IMR-90 (cell line): ENCODE measurements around the gene KRTAP4-1. TPM values are rescaled to one million over a fixed set of nuclear protein-coding genes. Genes with fewer than 3 reads are reported as not detected.

ENCODE experiments used
- ATAC-seq: fragments of 200-7000 bp; cut with Tn5 transposase; 2 replicates; pipeline ENCODE4 v1.9.1; 2020; ENCODE audit warnings: low read depth, mild to moderate bottlenecking, moderate library complexity
- BruUV-seq: library from RNA; stranded (reverse); fragments of 400-500 nt; replicated peaks from 2 replicates; lab custom pipeline; 2021; lab: Mats Ljungman, UMichigan
- CTCF ChIA-PET: fragments of 300-600 bp; formaldehyde crosslinking; extraction: SDS; loops from one replicate; lab custom pipeline; 2021; ENCODE audit warnings: antibody characterized with exemption; lab: Yijun Ruan, JAX
- POLR2A ChIA-PET: fragments of 300-600 bp; sonication (Branson Sonifier 250); formaldehyde crosslinking; loops from one replicate; lab custom pipeline; 2022; ENCODE audit warnings: antibody characterized with exemption; ENCODE audit not compliant: unreplicated experiment; lab: Charles Lee
- DNase-seq: peaks from one replicate; pipeline ENCODE4 v3.0.0; 2013
- H2AFZ ChIP-seq: replicated peaks from 2 replicates; pipeline ENCODE3; 2013; ENCODE audit warnings: low read length, mild to moderate bottlenecking; ENCODE audit not compliant: poor library complexity
- H2AK5ac ChIP-seq: 2 replicates; pipeline ENCODE4 v1.6.1; 2013; ENCODE audit warnings: low read depth, low read length, inconsistent platforms
- H2AK9ac ChIP-seq: replicated peaks from 2 replicates; pipeline ENCODE3; 2013; ENCODE audit warnings: mild to moderate bottlenecking, low read depth, low read length, moderate library complexity; ENCODE audit not compliant: poor library complexity
- H2BK120ac ChIP-seq: 2 replicates; pipeline ENCODE4 v1.6.1; 2013; ENCODE audit warnings: low read depth, low read length, inconsistent platforms
- H2BK15ac ChIP-seq: 3 replicates; pipeline ENCODE4 v1.6.1; 2013; ENCODE audit warnings: low read depth, low read length, inconsistent platforms
- H2BK20ac ChIP-seq: 2 replicates; pipeline ENCODE4 v1.6.1; 2013; ENCODE audit warnings: low read depth, mild to moderate bottlenecking, inconsistent platforms, low read length, moderate library complexity
- H2BK5ac ChIP-seq: 2 replicates; pipeline ENCODE4 v1.6.1; 2013; ENCODE audit warnings: mild to moderate bottlenecking, low read depth, low read length, inconsistent platforms; ENCODE audit not compliant: poor library complexity, severe bottlenecking
- H3K14ac ChIP-seq: replicated peaks from 2 replicates; pipeline ENCODE4 v1.6.1; 2013; ENCODE audit warnings: low read depth, low read length, inconsistent platforms
- H3K18ac ChIP-seq: 2 replicates; pipeline ENCODE4 v1.6.1; 2013; ENCODE audit warnings: low read depth, low read length, control low read depth
- H3K23ac ChIP-seq: 2 replicates; pipeline ENCODE4 v1.6.1; 2013; ENCODE audit warnings: low read depth, low read length, inconsistent platforms
- H3K27ac ChIP-seq: 2 replicates; pipeline ENCODE4 v1.5.1; 2013; ENCODE audit warnings: mild to moderate bottlenecking, control low read depth, low read length; ENCODE audit not compliant: insufficient read depth
- H3K27me3 ChIP-seq: 2 replicates; pipeline ENCODE4 v1.6.1; 2013; ENCODE audit warnings: low read length; ENCODE audit not compliant: control insufficient read depth, insufficient read depth
- H3K36me3 ChIP-seq: 2 replicates; pipeline ENCODE4 v1.6.1; 2013; ENCODE audit warnings: low read length, mixed read lengths; ENCODE audit not compliant: control insufficient read depth, insufficient read depth
- H3K4ac ChIP-seq: 2 replicates; pipeline ENCODE4 v1.6.1; 2013; ENCODE audit warnings: low read depth, low read length, inconsistent platforms
- H3K4me1 ChIP-seq: 2 replicates; pipeline ENCODE4 v1.6.1; 2013; ENCODE audit warnings: low read length, mixed read lengths; ENCODE audit not compliant: control insufficient read depth, insufficient read depth
- H3K4me2 ChIP-seq: 2 replicates; pipeline ENCODE4 v1.6.1; 2013; ENCODE audit warnings: low read depth, mild to moderate bottlenecking, control low read depth, low read length, moderate library complexity
- H3K4me3 ChIP-seq: 2 replicates; pipeline ENCODE4 v1.5.1; 2013; ENCODE audit warnings: low read depth, mild to moderate bottlenecking, control low read depth, low read length, moderate library complexity; ENCODE audit not compliant: insufficient read depth
- H3K56ac ChIP-seq: 2 replicates; pipeline ENCODE4 v1.6.1; 2013; ENCODE audit warnings: low read length, inconsistent platforms; ENCODE audit not compliant: insufficient read depth; ENCODE audit errors: extremely low read depth
- H3K79me1 ChIP-seq, 2 experiments: 2 replicates each; pipeline ENCODE4 v1.6.1; 2013; ENCODE audit warnings: low read length in 2 of 2, inconsistent platforms in 1 of 2, low read depth in 1 of 2
- H3K9ac ChIP-seq: 2 replicates; pipeline ENCODE4 v1.6.1; 2013; ENCODE audit warnings: low read depth, low read length, control low read depth
- H3K9me1 ChIP-seq: 2 replicates; pipeline ENCODE4 v1.6.1; 2013; ENCODE audit warnings: low read length, inconsistent platforms; ENCODE audit not compliant: insufficient read depth
- H3K9me3 ChIP-seq: 2 replicates; pipeline ENCODE4 v1.6.1; 2013; ENCODE audit warnings: low read length; ENCODE audit not compliant: control insufficient read depth, insufficient read depth
- H4K20me1 ChIP-seq: 2 replicates; pipeline ENCODE4 v1.6.1; 2013; ENCODE audit warnings: low read length, inconsistent platforms; ENCODE audit not compliant: insufficient read depth
- H4K5ac ChIP-seq: 2 replicates; pipeline ENCODE4 v1.6.1; 2013; ENCODE audit warnings: mild to moderate bottlenecking, low read depth, low read length, control low read depth
- H4K8ac ChIP-seq, 2 experiments: 2 replicates each; pipeline ENCODE4 v1.6.1; 2013; ENCODE audit warnings: low read depth in 2 of 2, low read length in 2 of 2, control low read depth in 1 of 2, inconsistent platforms in 1 of 2
- H4K91ac ChIP-seq: 2 replicates; pipeline ENCODE4 v1.6.1; 2013; ENCODE audit warnings: low read depth, low read length, inconsistent platforms; ENCODE audit not compliant: insufficient read depth
- MAZ ChIP-seq: IDR thresholded peaks from 2 replicates; pipeline ENCODE4 v1.6.1; 2012; ENCODE audit warnings: low read depth, mild to moderate bottlenecking, low read length, improper control_type of control experiment, moderate library complexity, borderline replicate concordance
- WGBS, 2 experiments: methylation state at CpG; one replicate each; pipeline versions ENCODE4 v1.1.5 to v1.1.7; 2013; ENCODE audit warnings: missing lambda C conversion rate in 2 of 2; ENCODE audit not compliant: insufficient read length in 1 of 2; ENCODE audit errors: extremely low coverage in 2 of 2; 5-methylcytosine and 5-hydroxymethylcytosine counted together
- dilution Hi-C: fragments of 300-500 bp; cut with HindIII; formaldehyde crosslinking; loops from one replicate; pipeline ENCODE4 v1.14.3; 2018; ENCODE audit warnings: low sequenced_read_pairs; ENCODE audit not compliant: unreplicated experiment
- in situ Hi-C: fragments of 300-500 bp; cut with MboI; formaldehyde crosslinking; loops from 3 replicates; pipeline ENCODE4 v1.14.3; 2019; ENCODE audit warnings: low sequenced_read_pairs, inconsistent platforms, mixed read lengths
- intact Hi-C: fragments of 100-400 bp; cut with micrococcal nuclease; formaldehyde crosslinking; loops from 2 replicates; pipeline ENCODE4 v1.10.0; 2022
- polyA plus RNA-seq, 3 experiments: library from polyadenylated mRNA; depleted of rRNA; stranded (reverse); fragments of >200 nt; gene quantifications; 2 replicates each; pipeline ENCODE4 v1.2.3, GENCODE V29; 2012; ENCODE audit warnings: low replicate concordance in 1 of 3
- total RNA-seq: library from RNA; depleted of rRNA; stranded (reverse); fragments of >200 nt; gene quantifications from 2 replicates; pipeline ENCODE4 v1.2.3, GENCODE V29; 2012
- TF ChIP-seq, protein P1 (sequence below): fragments of 150-350 bp; IDR thresholded peaks from 2 replicates; pipeline ENCODE4 v1.6.1; 2017; ENCODE audit warnings: mild to moderate bottlenecking, antibody characterized with exemption, low read length, low read depth

Gene KRTAP4-1
- total and polyA plus RNA-seq, 2 of the 4 experiments (the other 2 are of a cell fraction) = not detected

DNA sequence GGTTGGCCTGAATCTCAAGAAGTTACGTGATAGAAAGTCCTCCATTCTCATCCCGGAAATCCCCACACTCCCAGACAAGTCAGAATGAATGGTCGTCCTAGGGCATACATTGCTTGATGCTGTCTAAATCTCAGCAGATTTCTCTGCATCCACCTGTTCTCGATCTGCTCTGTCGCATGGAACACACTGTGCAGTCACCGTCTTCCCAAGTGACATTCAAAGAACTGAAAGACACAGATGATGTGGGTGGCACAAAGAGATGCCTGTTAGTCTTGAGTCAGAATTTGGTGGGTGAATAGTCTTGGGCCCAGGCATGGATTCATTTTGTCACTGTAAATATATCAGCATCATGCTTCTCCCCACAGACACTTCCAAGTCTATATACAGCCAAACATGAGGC, 47.0 kb upstream of the KRTAP4-1 start:
- DNase-seq = no peak
- H4K8ac ChIP-seq = no peak overlapping the region
- no peak overlapping the region for H4K5ac ChIP-seq
- H2AK9ac ChIP-seq = no peak overlapping the region
- no peak overlapping the region for H2AFZ ChIP-seq
- H4K20me1 ChIP-seq = no peaks in the 10 kb centered on the region
- H4K91ac ChIP-seq = no peak overlapping the region
- no TSS peak for BruUV-seq
- no peaks in the 10 kb centered on the region for H3K9me3 ChIP-seq
- no peaks in the 10 kb centered on the region for H3K36me3 ChIP-seq
- intact Hi-C loops (no loop called here), dilution Hi-C loops (no loop called here), in situ Hi-C loops (no loop called here)
- H3K23ac ChIP-seq = no peak overlapping the region
- H3K9me1 ChIP-seq = no peaks in the 10 kb centered on the region
- no peak overlapping the region for H3K4ac ChIP-seq
- TF ChIP-seq MAZ = no peak
- TF ChIP-seq, protein P1, sequence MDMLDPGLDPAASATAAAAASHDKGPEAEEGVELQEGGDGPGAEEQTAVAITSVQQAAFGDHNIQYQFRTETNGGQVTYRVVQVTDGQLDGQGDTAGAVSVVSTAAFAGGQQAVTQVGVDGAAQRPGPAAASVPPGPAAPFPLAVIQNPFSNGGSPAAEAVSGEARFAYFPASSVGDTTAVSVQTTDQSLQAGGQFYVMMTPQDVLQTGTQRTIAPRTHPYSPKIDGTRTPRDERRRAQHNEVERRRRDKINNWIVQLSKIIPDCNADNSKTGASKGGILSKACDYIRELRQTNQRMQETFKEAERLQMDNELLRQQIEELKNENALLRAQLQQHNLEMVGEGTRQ = no peak
- ChIA-PET CTCF (no interaction called here), POLR2A (no interaction called here)
- peaks cover 2% of the 10 kb centered on the region for H3K27me3 ChIP-seq
- no peak overlapping the region for H3K4me2 ChIP-seq
- no peak overlapping the region for H3K9ac ChIP-seq
- no peak overlapping the region for H2BK120ac ChIP-seq
- H2BK20ac ChIP-seq = no peak overlapping the region
- no CpG with 5 or more reads among the region's 6 CpGs for WGBS, 2 experiments
- H3K4me3 ChIP-seq = no peak overlapping the region
- ATAC-seq = no peak
- H3K79me1 ChIP-seq = no peaks in the 10 kb centered on the region
- no peak overlapping the region for H2AK5ac ChIP-seq
- H3K56ac ChIP-seq = no peak overlapping the region
- H2BK15ac ChIP-seq = no peak overlapping the region
- H3K18ac ChIP-seq = no peak overlapping the region
- no peak overlapping the region for H2BK5ac ChIP-seq
- H3K27ac ChIP-seq = no peak overlapping the region
- no peaks in the 10 kb centered on the region for H3K4me1 ChIP-seq
- H3K14ac ChIP-seq = no peak overlapping the region
